Dedifferentiated amniotic fluid mesenchymal stem cell (primary cell): ENCODE results near the gene GLIS1.

Experiments
- DNase-seq: peaks from one replicate; pipeline ENCODE4 v3.0.0-alpha.2; 2016; ENCODE audit errors: extremely low spot score

GLIS1 gene

DNA sequence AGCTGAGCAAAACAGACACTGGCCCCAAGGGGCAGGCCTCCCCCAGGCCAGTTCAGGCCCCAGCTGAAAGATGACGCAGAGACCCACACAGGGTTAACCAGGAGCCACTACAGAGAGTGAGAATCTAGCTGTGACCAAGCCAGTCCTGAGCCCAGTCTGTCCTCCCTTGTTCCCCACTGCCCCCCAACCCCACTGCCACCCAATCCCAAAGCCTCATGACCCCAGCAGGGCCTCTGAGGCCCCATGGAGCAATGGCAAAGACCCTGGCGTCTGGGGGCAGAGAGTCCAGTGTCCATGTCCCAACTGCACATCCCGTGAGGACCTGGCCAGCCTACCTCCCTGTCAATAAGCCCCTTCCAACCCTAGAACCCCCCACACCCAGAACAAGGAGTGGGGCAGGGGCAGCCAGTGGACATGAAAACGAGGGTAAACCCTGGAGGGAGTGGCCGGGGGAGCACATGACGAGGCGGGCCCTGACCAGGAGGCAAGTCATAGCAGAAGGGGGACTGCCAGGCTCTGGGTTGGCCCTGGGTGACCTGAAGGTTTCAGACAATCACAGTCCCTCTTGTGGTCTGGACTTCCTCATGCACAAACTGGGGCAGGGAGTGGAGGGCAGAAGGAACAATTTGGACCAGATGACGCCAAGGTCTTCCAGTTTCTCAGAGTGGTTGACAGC, 100.5 kb downstream of the GLIS1 start:
- no peak for DNase-seq

GRCh38 chr1:53637511-53638359, 101.2 kb downstream of the GLIS1 start:
- no peak for DNase-seq

- DNase-seq, result no peak
Measured at GRCh38 chr1:53636621-53637171, 102.3 kb downstream of the GLIS1 start.

DNA sequence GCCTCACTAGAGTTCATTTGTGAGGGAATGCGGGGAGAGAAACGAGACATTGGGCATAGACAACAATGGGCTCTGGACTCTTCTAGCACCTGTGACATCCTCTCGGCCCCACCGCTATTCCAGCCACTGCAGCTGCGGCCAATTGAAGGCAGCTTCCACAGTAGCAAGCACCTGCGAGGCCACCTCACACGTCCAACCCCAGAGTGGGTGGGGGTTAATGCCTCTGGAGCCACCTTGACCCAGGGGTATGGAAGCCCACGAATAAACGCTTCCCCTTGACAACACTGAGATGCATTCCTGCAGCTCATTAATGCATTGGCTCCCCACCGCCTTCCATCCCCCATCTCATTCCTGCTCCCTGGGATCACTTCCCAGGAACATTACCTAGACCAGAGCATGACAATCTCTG, 104.4 kb downstream of the GLIS1 start:
- no peak for DNase-seq

GRCh38 chr1:53633073-53633704, 105.8 kb downstream of the GLIS1 start:
- DNase-seq, result no peak

GRCh38 chr1:53631622-53632310, 107.2 kb downstream of the GLIS1 start:
- DNase-seq, result no peak

DNA sequence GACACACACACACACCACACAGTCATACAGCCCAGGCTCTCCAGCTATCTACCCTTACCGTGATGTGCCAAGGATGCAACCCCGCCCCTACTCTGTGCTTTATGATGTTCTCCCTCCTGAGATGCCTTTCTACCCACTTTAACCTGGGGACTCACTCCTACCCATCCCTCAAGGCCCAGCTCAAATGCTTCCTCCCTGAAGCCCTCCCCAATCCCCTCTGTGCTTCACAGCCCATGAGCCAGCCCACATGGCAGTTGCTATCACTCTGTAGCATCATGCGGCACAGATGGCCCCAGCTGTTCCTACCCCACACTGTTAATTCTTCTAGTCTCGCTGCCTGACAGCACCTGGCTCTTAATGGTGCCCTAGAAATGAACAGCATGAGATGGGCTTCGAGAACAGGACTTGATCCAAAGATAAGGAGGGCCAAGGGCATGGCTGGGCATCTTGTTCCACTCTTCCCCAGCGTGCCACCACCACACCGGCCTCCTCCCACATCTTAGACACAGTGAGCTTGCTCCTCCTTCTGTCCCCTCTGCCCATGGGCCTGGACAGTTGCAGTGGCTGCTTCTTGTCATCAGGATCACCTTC, 109.8 kb downstream of the GLIS1 start:
- DNase-seq, result no peak

DNA sequence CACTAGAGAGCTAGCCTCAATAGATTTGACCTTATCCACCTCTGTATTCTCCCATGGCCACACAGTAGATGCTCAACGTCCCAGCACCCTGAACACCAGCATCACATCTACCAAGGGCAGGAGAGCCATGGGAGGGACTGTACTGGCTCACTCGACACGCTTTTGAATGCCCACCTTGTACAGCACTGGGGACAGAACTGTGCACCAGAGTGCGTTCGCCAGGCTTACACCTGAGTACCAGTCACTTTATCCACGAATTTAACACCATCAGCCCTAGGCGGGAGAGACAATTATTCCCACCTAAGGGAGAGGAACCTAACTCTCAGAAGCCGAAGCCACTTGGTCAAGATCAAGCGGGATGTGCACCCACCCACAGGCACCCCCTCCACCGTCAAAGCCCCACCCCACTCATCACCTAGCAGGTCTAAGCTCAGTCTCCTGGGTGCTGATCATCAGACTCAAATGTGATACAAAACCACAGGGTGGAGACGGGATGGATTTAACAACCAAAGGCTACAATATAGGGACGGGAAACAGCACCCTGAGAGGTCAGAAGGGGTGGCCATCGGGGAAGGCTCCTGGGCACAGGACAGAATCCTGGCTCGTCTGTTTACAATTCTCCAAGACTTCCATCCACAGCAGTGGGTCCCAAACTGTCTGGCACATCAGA, 110.5 kb downstream of the GLIS1 start:
- no peak for DNase-seq

DNA sequence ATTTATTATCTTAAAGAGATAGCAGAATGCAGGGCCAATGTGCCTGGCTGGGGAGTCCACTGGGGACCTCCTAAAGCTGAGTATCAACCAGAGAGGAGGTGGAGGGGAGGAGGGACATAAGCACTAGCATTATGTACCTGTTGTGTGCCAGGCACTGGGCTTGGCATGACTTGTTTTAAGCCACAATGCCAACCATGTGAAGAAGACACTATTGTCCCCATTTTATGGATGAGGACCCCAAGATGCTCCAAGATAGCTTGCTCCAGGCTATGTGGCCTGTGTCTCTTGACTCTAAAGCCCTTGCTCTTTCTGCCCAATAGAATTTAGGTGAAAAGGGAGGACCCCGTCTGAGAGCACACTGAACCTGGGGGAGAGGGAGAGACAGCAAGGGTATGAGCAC, 111.3 kb downstream of the GLIS1 start:
- no peak for DNase-seq

DNA sequence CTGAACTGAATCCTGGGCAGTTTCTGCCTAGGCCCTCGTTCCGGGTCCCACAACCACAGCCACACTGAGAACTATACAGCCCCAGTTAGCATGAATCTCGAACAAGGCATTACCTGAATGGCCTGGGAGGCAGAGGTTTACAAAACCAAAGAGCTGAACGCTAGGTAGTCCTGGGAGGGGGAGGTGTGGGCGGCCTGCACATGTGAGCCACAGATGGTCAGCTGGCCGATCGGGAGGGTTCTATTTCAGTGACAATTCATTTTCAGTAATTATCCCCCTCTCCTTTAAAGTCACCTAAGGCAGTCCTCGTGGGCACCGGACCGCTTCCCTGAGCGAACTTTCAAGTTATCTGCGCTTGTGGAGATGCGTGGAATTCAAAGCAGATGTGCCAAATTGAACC, 111.9 kb downstream of the GLIS1 start:
- DNase-seq, result no peak

DNA sequence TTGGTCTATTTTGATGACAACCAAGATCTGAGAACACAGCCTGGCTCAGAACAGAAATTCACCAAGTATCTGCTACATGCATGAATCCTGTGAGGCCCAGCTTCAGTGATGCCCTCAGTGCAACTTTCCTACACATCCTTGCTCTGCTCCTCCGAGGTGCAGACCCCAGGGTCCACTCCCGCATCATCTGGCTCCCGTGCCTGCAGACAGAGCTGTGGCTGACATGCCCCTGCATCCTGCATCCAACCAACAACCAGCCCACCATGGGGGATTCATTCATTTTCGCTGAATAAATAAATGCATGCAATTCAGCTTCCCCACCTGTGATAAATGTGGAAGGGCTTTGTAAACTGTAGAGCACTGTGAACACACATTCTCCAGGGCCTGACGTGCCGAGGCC, 112.3 kb downstream of the GLIS1 start:
- no peak for DNase-seq

DNA sequence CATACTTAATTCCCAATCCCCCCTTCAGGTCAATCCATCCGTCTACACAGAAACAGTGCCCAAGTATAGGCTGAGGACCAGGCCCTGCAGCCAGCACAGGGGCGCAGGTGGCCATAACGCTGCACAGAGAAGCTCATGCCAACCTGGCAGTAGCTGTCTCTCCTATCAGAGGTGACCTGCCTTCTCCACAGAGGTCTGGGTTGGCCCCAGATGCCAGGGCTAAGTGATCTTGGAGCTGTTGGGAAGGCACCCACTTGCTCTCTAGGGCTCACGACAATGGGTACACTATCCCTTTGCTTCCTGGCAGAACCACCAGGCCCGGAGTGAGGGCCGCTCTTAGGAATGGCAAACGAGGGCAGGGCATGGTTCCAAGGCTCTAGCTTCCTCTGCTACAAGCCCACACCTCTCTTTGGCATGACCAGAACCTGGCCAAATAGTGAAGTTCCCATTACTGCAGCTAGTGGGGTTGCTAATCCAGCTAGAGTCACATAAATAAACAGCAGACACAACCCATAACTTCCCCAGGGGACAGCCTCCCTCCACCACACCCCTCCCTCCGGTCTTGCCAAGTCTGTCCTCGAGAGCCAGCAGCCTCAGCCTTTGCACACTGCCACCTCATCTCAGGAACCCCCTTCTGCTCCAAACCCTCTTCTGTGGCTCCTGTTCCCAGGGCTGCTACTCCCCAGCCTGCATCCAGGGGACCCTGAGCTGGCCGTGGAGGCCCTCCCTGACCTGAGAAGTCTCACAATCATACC, 113.0 kb downstream of the GLIS1 start:
- DNase-seq, result no peak

- DNase-seq, result no peak
Measured at GRCh38 chr1:53625049-53625448, 113.9 kb downstream of the GLIS1 start.

DNA sequence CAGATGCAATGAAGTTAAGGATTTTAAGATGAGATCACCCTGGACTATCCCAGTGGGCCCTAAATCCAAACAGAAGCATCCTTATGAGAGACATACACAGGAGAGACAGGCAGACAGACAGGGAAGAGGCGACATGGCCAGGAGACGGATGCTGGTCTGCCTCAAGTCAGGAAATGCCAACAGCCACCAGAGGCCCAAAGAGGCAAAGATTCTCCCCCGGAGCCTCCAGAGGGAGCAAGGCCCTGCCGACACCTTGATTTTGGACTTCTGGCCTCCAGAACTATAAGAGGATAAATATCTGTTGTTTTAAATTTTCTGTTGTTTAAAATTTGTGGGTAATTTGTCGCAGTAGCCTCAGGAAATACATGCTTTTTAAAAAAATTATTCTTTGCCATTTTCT, 116.4 kb downstream of the GLIS1 start:
- DNase-seq, result no peak

- no peak for DNase-seq
Measured at GRCh38 chr1:53621144-53621543, 117.8 kb downstream of the GLIS1 start.

- no peak for DNase-seq
Measured at GRCh38 chr1:53620061-53620855, 118.7 kb downstream of the GLIS1 start.

DNA sequence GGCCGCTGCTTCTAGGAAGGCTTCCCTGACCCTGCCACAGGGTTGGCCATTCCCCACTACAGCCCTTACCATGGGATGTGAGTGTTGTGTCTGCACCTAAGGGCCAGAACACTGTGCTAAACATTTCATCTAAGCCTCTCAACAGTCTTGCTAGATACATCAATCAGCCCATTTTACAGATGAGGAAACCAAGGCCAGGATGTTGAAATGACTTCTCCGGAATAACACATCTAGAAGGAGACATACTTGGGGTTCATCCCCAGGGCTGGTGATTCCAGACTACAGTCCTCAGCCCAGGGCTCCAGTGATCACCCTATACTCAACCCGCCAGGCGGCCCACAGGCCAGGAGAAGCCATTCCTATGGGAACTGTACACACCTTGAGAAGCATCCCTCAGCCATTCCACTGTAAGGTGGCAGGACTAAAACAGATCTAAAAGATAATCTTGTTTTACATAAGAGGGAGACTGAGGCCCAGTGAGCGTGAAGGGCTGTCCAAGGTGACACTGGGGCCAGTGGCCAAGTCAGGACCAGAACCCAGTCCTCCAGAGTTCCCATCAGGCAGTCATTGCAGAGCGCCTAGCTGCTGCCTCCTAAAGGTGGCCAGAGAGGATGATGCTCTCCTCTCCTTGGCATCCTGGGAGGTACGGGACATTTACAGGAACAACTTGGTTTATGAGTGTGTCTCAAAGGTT, 119.5 kb downstream of the GLIS1 start:
- no peak for DNase-seq

GRCh38 chr1:53618500-53619366, 120.2 kb downstream of the GLIS1 start:
- DNase-seq, result no peak
